ENCODE results near the gene PAPOLA.

- no peak for TF ChIP-seq YY1 (IDR thresholded peaks at IDR 0.05; ENCODE audit: low read depth)
- no peak for TF ChIP-seq CEBPB (IDR thresholded peaks at IDR 0.05)
- no peak for TF ChIP-seq TAF1 (IDR thresholded peaks at IDR 0.05; ENCODE audit: low read depth)
- no peak for TF ChIP-seq ZBTB7A (IDR thresholded peaks at IDR 0.05; ENCODE audit: low read depth)
- no peak for TF ChIP-seq TEAD4 (IDR thresholded peaks at IDR 0.05)
- TF ChIP-seq EP300 (IDR thresholded peaks at IDR 0.05; ENCODE audit: borderline replicate concordance), result no peak
- no peak for TF ChIP-seq RAD21 (IDR thresholded peaks at IDR 0.05; ENCODE audit: low read depth)
Observed at GRCh38 chr14:96516351-96516750, 14.2 kb downstream of the PAPOLA start.
